Neutrophil (primary cell): ENCODE measurements around the gene WIPF3.
"Not testable (repeated sequence)": the region's sequence is repeated elsewhere in the genome, so short reads cannot be mapped to it uniquely, and the experiment has no call there.

Experiments
- H3K27ac ChIP-seq: fragments of 200-600 bp; sonication (generic); 2 replicates; pipeline ENCODE4 v1.5.1; 2016; ENCODE audit warnings: mild to moderate bottlenecking, moderate library complexity
- H3K27me3 ChIP-seq: fragments of 200-600 bp; sonication (generic); 2 replicates; pipeline ENCODE4 v1.6.0; 2016; ENCODE audit warnings: mild to moderate bottlenecking
- H3K36me3 ChIP-seq: fragments of 200-600 bp; sonication (generic); 2 replicates; pipeline ENCODE4 v1.5.1; 2017
- H3K4me1 ChIP-seq, 2 experiments: fragments of 200-600 bp in 1 of 2; sonication (generic) in 1 of 2; 1 replicate in 1 of 2; 2 replicates in 1 of 2; pipeline versions ENCODE4 v1.5.1 to v1.6.1; 2013 to 2016; ENCODE audit warnings: low read depth in 1 of 2, low read length in 1 of 2, mild to moderate bottlenecking in 1 of 2, moderate library complexity in 1 of 2; ENCODE audit not compliant: control insufficient read depth in 1 of 2, insufficient read depth in 1 of 2
- H3K4me3 ChIP-seq, 2 experiments: fragments of 200-600 bp in 1 of 2; sonication (generic) in 1 of 2; 1 replicate in 1 of 2; 2 replicates in 1 of 2; pipeline ENCODE4 v1.5.1; 2013 to 2016; ENCODE audit warnings: low read depth in 1 of 2, low read length in 1 of 2, mild to moderate bottlenecking in 1 of 2, moderate library complexity in 1 of 2
- H3K9me3 ChIP-seq: fragments of 200-600 bp; sonication (generic); 2 replicates; pipeline ENCODE4 v1.5.1; 2016
- TF ChIP-seq, protein P1 (sequence below): fragments of 200-600 bp; sonication (generic); IDR thresholded peaks from 2 replicates; pipeline ENCODE4 v1.5.1; 2016; ENCODE audit warnings: antibody characterized with exemption

Gene WIPF3

GRCh38 chr7:29958667-29959358 is 152.5 kb downstream of the WIPF3 start:
- Histone ChIP-seq H3K27me3 (no peaks in the 10 kb centered on the region), H3K27ac (no peak overlapping the region), H3K9me3 (no peaks in the 10 kb centered on the region), H3K4me1 (peaks cover 12 to 15% of the 10 kb centered on the region in 2 experiments), H3K36me3 (no peaks in the 10 kb centered on the region), H3K4me3 (no peak overlapping the region)
- TF ChIP-seq, protein P1, sequence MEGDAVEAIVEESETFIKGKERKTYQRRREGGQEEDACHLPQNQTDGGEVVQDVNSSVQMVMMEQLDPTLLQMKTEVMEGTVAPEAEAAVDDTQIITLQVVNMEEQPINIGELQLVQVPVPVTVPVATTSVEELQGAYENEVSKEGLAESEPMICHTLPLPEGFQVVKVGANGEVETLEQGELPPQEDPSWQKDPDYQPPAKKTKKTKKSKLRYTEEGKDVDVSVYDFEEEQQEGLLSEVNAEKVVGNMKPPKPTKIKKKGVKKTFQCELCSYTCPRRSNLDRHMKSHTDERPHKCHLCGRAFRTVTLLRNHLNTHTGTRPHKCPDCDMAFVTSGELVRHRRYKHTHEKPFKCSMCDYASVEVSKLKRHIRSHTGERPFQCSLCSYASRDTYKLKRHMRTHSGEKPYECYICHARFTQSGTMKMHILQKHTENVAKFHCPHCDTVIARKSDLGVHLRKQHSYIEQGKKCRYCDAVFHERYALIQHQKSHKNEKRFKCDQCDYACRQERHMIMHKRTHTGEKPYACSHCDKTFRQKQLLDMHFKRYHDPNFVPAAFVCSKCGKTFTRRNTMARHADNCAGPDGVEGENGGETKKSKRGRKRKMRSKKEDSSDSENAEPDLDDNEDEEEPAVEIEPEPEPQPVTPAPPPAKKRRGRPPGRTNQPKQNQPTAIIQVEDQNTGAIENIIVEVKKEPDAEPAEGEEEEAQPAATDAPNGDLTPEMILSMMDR: no peak

- H3K9me3 ChIP-seq, H3K4me1 ChIP-seq, H3K27me3 ChIP-seq, H3K4me3 ChIP-seq, H3K36me3 ChIP-seq, H3K27ac ChIP-seq: not testable (repeated sequence)
Observed at GRCh38 chr7:29961611-29962010, 155.3 kb downstream of the WIPF3 start.

- Histone ChIP-seq H3K9me3 (no peaks in the 10 kb centered on the region), H3K4me1 (no peaks in the 10 kb centered on the region), H3K36me3 (no peaks in the 10 kb centered on the region)
Observed at GRCh38 chr7:29962035-29962434, 155.7 kb downstream of the WIPF3 start.

GRCh38 chr7:29965030-29965429 is 158.7 kb downstream of the WIPF3 start:
- H3K27ac ChIP-seq: no peak overlapping the region
- H3K36me3 ChIP-seq: no peaks in the 10 kb centered on the region

More at GRCh38 chr7:29962035-29962434, 155.7 kb downstream of the WIPF3 start:
- Histone ChIP-seq H3K4me3 (no peak overlapping the region), H3K27ac (no peak overlapping the region), H3K27me3 (no peaks in the 10 kb centered on the region)
- TF ChIP-seq, protein P1: no peak

More at GRCh38 chr7:29965030-29965429, 158.7 kb downstream of the WIPF3 start:
- H3K4me1 ChIP-seq: no peaks in the 10 kb centered on the region
- H3K27me3 ChIP-seq: no peaks in the 10 kb centered on the region
- H3K9me3 ChIP-seq: no peaks in the 10 kb centered on the region
- TF ChIP-seq, protein P1: no peak
- no peak overlapping the region for H3K4me3 ChIP-seq
